NB4 (cell line): ENCODE measurements around the gene TRAPPC3L.

Experiments used
- DNase-seq: peaks from one replicate; pipeline ENCODE4 v3.0.0; 2010; ENCODE audit warnings: low read depth
- H3K4me3 ChIP-seq: one replicate; pipeline ENCODE4 v1.5.1; 2011; ENCODE audit warnings: mild to moderate bottlenecking, low read depth, low read length, moderate library complexity
- MYC ChIP-seq: IDR thresholded peaks from 2 replicates; pipeline ENCODE4 v1.6.1; 2011; ENCODE audit warnings: low read depth, low read length
- POLR2A ChIP-seq: IDR thresholded peaks from 2 replicates; pipeline ENCODE4 v1.6.1; 2011; ENCODE audit warnings: mild to moderate bottlenecking; ENCODE audit not compliant: insufficient read length; ENCODE audit errors: extremely low read depth
- TF ChIP-seq, protein P1 (sequence below): IDR thresholded peaks from one replicate; pipeline ENCODE4 v1.5.1; 2012; ENCODE audit warnings: low read depth, low read length
- TF ChIP-seq, protein P2 (sequence below): IDR thresholded peaks from 2 replicates; pipeline ENCODE4 v1.6.1; 2011; ENCODE audit warnings: low read depth, low read length

TRAPPC3L gene

DNA sequence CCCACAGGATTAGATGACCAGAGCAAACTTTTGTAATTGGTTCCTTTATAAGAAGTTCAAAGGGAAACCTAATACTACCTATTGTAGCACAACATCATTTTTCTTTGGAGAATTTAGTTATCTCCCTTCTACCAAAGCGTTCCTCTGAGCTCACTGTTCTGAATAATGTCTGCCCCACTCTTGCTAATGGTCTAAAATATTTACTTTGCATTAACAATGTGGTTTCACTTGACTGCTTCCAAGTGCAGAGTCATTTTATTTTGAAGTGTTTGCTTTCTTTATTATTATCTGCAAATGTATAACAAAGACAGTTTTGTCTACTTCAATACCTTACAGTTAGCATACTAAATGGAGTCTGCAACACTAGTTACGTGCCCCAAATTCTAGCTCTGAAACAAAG lies 15.0 kb downstream of the TRAPPC3L start:
- no peak for DNase-seq
- no peak overlapping the region for H3K4me3 ChIP-seq
- TF ChIP-seq, protein P1, sequence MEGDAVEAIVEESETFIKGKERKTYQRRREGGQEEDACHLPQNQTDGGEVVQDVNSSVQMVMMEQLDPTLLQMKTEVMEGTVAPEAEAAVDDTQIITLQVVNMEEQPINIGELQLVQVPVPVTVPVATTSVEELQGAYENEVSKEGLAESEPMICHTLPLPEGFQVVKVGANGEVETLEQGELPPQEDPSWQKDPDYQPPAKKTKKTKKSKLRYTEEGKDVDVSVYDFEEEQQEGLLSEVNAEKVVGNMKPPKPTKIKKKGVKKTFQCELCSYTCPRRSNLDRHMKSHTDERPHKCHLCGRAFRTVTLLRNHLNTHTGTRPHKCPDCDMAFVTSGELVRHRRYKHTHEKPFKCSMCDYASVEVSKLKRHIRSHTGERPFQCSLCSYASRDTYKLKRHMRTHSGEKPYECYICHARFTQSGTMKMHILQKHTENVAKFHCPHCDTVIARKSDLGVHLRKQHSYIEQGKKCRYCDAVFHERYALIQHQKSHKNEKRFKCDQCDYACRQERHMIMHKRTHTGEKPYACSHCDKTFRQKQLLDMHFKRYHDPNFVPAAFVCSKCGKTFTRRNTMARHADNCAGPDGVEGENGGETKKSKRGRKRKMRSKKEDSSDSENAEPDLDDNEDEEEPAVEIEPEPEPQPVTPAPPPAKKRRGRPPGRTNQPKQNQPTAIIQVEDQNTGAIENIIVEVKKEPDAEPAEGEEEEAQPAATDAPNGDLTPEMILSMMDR: no peak
- TF ChIP-seq POLR2A (no peak), MYC (no peak)
- TF ChIP-seq, protein P2, sequence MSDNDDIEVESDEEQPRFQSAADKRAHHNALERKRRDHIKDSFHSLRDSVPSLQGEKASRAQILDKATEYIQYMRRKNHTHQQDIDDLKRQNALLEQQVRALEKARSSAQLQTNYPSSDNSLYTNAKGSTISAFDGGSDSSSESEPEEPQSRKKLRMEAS: no peak

DNA sequence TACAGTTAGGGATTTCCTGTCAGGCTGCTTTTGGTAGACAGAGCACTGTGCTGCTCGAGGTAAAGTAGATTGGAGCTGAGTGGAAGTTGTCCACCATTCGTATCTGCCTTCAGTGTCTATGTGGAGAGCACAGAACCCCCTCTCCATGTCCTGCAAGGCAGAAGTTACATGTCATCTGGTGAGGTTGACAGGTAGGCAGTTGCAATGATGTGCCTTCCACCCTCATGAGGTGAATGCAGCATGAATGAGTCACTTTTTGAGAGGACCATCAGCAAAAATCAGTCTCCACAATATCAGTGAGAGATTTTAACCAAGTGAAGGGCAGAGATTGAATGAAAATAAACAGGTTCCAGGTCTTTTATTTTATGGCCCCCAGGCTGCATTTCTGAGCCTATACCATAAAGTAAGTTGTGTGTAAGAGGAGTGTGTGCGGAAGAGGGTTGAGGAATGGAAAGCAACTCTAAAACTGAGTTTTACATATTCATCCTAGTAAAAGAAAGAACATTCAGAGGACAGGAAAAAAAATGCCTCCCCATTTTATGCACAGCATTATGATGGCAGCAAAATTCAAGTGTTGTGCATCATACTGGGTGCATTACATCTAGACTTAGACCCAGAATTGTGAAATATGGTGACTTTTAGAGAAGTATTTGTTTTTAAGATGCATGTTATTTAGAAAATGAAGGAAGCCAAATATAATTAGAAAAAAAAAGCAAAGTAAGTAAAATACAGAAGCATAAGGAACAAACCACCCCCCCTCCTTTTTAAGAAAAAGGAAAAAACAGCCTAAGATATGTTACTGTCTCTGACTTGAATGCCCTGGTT lies 15.8 kb downstream of the TRAPPC3L start:
- H3K4me3 ChIP-seq: no peak overlapping the region
- DNase-seq: no peak
- TF ChIP-seq, protein P2: no peak
- TF ChIP-seq, protein P1: no peak
- TF ChIP-seq MYC (no peak), POLR2A (no peak)

DNA sequence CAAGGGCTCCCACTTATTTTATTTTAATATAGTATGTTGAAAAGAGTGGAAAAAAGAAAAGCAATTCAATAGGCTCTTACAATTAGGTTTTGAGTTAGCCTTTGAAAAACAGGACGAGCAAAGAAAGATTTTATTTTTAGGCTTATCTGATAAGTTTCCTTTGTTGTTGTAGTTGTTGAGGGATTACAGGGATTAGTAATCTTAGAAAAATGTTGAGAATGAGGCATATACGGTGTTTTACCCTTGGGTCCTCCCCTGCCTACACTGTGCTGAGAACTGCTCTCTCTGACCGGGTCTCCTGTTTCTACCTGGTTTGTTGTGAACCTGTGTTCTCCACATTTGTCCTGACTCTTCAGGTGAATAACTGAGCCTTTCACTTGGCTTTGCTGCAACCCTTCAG lies 16.7 kb downstream of the TRAPPC3L start:
- DNase-seq: no peak
- H3K4me3 ChIP-seq: no peak overlapping the region
- TF ChIP-seq, protein P1: no peak
- TF ChIP-seq, protein P2: no peak

DNA sequence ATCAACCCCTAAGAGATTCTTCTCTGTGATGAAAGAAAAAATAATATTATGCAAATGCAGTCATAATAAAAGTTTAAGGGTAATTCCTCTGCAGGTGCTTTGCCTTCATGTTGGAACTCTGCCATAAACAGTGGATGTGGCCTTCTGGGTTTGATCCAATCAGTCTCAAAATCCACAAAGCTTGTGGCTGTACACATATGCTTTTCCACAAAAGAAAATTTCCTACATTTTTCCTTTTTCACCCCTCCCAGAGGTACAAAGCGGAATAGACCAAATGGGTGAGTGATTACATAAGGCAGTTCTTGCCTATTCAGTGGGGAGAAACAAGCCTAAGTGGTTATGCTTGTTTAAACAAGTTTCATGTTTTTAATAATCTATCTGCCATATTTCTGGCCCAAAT lies 17.4 kb downstream of the TRAPPC3L start:
- DNase-seq: no peak
- no peak for TF ChIP-seq POLR2A
- TF ChIP-seq, protein P2: no peak
- no peak for TF ChIP-seq MYC
- TF ChIP-seq, protein P1: no peak
- H3K4me3 ChIP-seq: no peak overlapping the region

DNA sequence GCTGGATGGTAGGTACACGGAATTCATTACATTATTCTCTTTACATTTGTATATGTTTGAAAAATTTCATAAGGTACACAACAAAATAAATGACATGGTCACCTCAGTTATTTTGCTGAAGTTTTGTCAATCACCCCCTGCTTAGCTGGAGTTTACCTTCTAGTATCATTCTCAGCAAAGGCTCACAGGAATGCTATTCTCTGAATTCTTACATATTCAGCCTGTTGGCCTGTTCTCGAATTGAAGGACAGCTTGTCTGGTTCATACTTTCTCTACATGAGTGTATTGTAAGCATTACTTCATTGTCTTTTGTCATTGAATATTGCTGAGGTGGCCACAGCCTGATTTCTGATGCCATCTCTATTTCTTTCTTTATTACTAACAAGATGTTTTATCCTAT lies 21.2 kb downstream of the TRAPPC3L start:
- DNase-seq: no peak
- TF ChIP-seq, protein P1: no peak
- TF ChIP-seq MYC (no peak), POLR2A (no peak)
- TF ChIP-seq, protein P2: no peak
- no peak overlapping the region for H3K4me3 ChIP-seq
